PFSK-1 (cell line): ENCODE results near the gene CYTH1.

Source experiments
- POLR2AphosphoS5 ChIP-seq: IDR thresholded peaks from 2 replicates; pipeline ENCODE4 v1.6.1; 2012; ENCODE audit warnings: low read depth, mild to moderate bottlenecking, control low read depth, low read length, moderate library complexity
- REST ChIP-seq, 2 experiments: IDR thresholded peaks; 2 replicates each; pipeline versions ENCODE4 v1.6.1 to v1.8.0; 2011 to 2012; ENCODE audit warnings: low read depth in 2 of 2, low read length in 2 of 2, control low read depth in 1 of 2, inconsistent platforms in 1 of 2, mild to moderate bottlenecking in 1 of 2, moderate library complexity in 1 of 2; ENCODE audit not compliant: insufficient read depth in 1 of 2

GRCh38 chr17:78678711-78679110, 103.4 kb downstream of the CYTH1 start:
- TF ChIP-seq REST (IDR thresholded peaks at IDR 0.05; ENCODE audit: insufficient read depth in 1 of 2, low read depth in 2 of 2, low read length in 2 of 2) (no peak), POLR2AphosphoS5 (no peak)
